H9 (cell line): ENCODE data around the gene BDH1. TPM values are rescaled to one million over a fixed set of nuclear protein-coding genes. Genes with fewer than 3 reads are reported as not detected.
A peak's percentile ranks its signal among the peaks of the same experiment; 100 is the strongest.

Experiments
- DNase-seq: peaks from one replicate; pipeline ENCODE4 v3.0.0-alpha.2; 2017
- H2AFZ ChIP-seq: one replicate; pipeline ENCODE4 v1.6.1; 2013; ENCODE audit warnings: mild to moderate bottlenecking, low read length, control low read depth, moderate library complexity
- H2AK5ac ChIP-seq: 2 replicates; pipeline ENCODE4 v1.6.1; 2013; ENCODE audit warnings: low read length, control low read depth, mixed read lengths; ENCODE audit not compliant: insufficient read length
- H2BK120ac ChIP-seq: one replicate; pipeline ENCODE4 v1.6.1; 2013; ENCODE audit warnings: low read depth, mild to moderate bottlenecking, low read length, control low read depth, inconsistent platforms; ENCODE audit not compliant: poor library complexity, severe bottlenecking
- H2BK12ac ChIP-seq: 2 replicates; pipeline ENCODE4 v1.6.1; 2013; ENCODE audit warnings: low read length, control low read depth, mixed read lengths, low read depth; ENCODE audit not compliant: insufficient read length
- H2BK15ac ChIP-seq: 2 replicates; pipeline ENCODE4 v1.6.1; 2013; ENCODE audit warnings: low read depth, low read length, control low read depth
- H2BK20ac ChIP-seq: one replicate; pipeline ENCODE4 v1.6.1; 2013; ENCODE audit warnings: low read depth, mild to moderate bottlenecking, low read length, control low read depth, inconsistent platforms; ENCODE audit not compliant: poor library complexity, severe bottlenecking
- H2BK5ac ChIP-seq: 2 replicates; pipeline ENCODE4 v1.6.1; 2013; ENCODE audit warnings: low read length, control low read depth, mixed read lengths; ENCODE audit not compliant: insufficient read length
- H3K14ac ChIP-seq: 2 replicates; pipeline ENCODE4 v1.6.1; 2013; ENCODE audit warnings: low read length, control low read depth; ENCODE audit not compliant: insufficient read depth
- H3K18ac ChIP-seq: 2 replicates; pipeline ENCODE4 v1.6.1; 2013; ENCODE audit warnings: low read depth, mild to moderate bottlenecking, mixed read lengths, low read length, control low read depth; ENCODE audit not compliant: insufficient read length
- H3K23ac ChIP-seq: 2 replicates; pipeline ENCODE4 v1.6.1; 2013; ENCODE audit warnings: low read length, control low read depth, mixed read lengths, low read depth; ENCODE audit not compliant: insufficient read length
- H3K23me2 ChIP-seq: 2 replicates; pipeline ENCODE4 v1.6.1; 2013; ENCODE audit warnings: low read depth, mild to moderate bottlenecking, mixed read lengths, low read length, control low read depth; ENCODE audit not compliant: insufficient read length, poor library complexity, severe bottlenecking
- H3K27ac ChIP-seq: 2 replicates; pipeline ENCODE4 v1.5.1; 2013; ENCODE audit warnings: low read length, control low read depth, mixed read lengths, low read depth; ENCODE audit not compliant: insufficient read length
- H3K27me3 ChIP-seq: 2 replicates; pipeline ENCODE4 v1.6.1; 2013; ENCODE audit warnings: low read length, control low read depth, inconsistent platforms; ENCODE audit not compliant: insufficient read depth
- H3K4ac ChIP-seq: 2 replicates; pipeline ENCODE4 v1.6.1; 2013; ENCODE audit warnings: low read depth, mild to moderate bottlenecking, control low read depth, inconsistent platforms, low read length, moderate library complexity
- H3K4me1 ChIP-seq: 2 replicates; pipeline ENCODE4 v1.6.1; 2013; ENCODE audit warnings: low read length, control low read depth, inconsistent platforms; ENCODE audit not compliant: insufficient read depth
- H3K4me2 ChIP-seq: 2 replicates; pipeline ENCODE4 v1.6.1; 2013; ENCODE audit warnings: low read length, control low read depth, mixed read lengths; ENCODE audit not compliant: insufficient read length, insufficient read depth
- H3K56ac ChIP-seq: 2 replicates; pipeline ENCODE4 v1.6.1; 2013; ENCODE audit warnings: low read depth, mild to moderate bottlenecking, mixed read lengths, low read length, control low read depth; ENCODE audit not compliant: insufficient read length
- H3K79me1 ChIP-seq: 2 replicates; pipeline ENCODE4 v1.6.1; 2013; ENCODE audit warnings: low read depth, mild to moderate bottlenecking, moderate library complexity, low read length, control low read depth, inconsistent platforms; ENCODE audit not compliant: insufficient read depth, poor library complexity, severe bottlenecking
- H3K79me2 ChIP-seq: 2 replicates; pipeline ENCODE4 v1.6.1; 2013; ENCODE audit warnings: low read length, control low read depth, inconsistent platforms; ENCODE audit not compliant: insufficient read depth
- H3K9ac ChIP-seq: 2 replicates; pipeline ENCODE4 v1.6.1; 2013; ENCODE audit warnings: low read length, control low read depth, mixed read lengths; ENCODE audit not compliant: insufficient read length; ENCODE audit errors: extremely low read depth
- H3K9me3 ChIP-seq: one replicate; pipeline ENCODE4 v1.6.1; 2013; ENCODE audit warnings: low read depth, low read length, inconsistent platforms; ENCODE audit not compliant: control insufficient read depth
- H3T11ph ChIP-seq: one replicate; pipeline ENCODE4 v1.6.1; 2013; ENCODE audit warnings: mild to moderate bottlenecking, low read length, control low read depth, inconsistent platforms
- H4K20me1 ChIP-seq: one replicate; pipeline ENCODE4 v1.6.1; 2013; ENCODE audit not compliant: control insufficient read depth, insufficient read length, insufficient read depth
- H4K5ac ChIP-seq: 2 replicates; pipeline ENCODE4 v1.6.1; 2013; ENCODE audit warnings: low read depth, mild to moderate bottlenecking, mixed read lengths, low read length, control low read depth; ENCODE audit not compliant: insufficient read length
- H4K8ac ChIP-seq: replicated peaks from 2 replicates; pipeline ENCODE4 v1.6.1; 2013; ENCODE audit warnings: low read length, control low read depth, mixed read lengths, low read depth; ENCODE audit not compliant: insufficient read length
- H4K91ac ChIP-seq: 2 replicates; pipeline ENCODE4 v1.6.1; 2013; ENCODE audit warnings: low read depth, mild to moderate bottlenecking, moderate library complexity, mixed read lengths, low read length, control low read depth; ENCODE audit not compliant: insufficient read length
- H3K27ac Mint-ChIP-seq, 3 experiments: 2 replicates in 2 of 3; 3 replicates in 1 of 3; pipeline ENCODE4 v1.8.0; 2020 to 2021; ENCODE audit warnings: mixed read lengths in 3 of 3, mild to moderate bottlenecking in 1 of 3, moderate library complexity in 1 of 3
- H3K27me3 Mint-ChIP-seq: 2 replicates; pipeline ENCODE4 v1.8.0; 2021; ENCODE audit warnings: low read depth, mild to moderate bottlenecking, moderate library complexity, mixed read lengths
- H3K36me3 Mint-ChIP-seq, 3 experiments: 2 replicates in 2 of 3; 3 replicates in 1 of 3; pipeline ENCODE4 v1.8.0; 2020 to 2021; ENCODE audit warnings: low read depth in 3 of 3, mixed read lengths in 3 of 3; ENCODE audit not compliant: insufficient read depth in 1 of 3
- H3K4me1 Mint-ChIP-seq, 2 experiments: 2 replicates each; pipeline ENCODE4 v1.8.0; 2020; ENCODE audit warnings: mixed read lengths in 2 of 2
- H3K4me3 Mint-ChIP-seq, 2 experiments: 2 replicates in 1 of 2; 3 replicates in 1 of 2; pipeline ENCODE4 v1.8.0; 2020 to 2021; ENCODE audit warnings: mild to moderate bottlenecking in 2 of 2, mixed read lengths in 2 of 2, moderate library complexity in 1 of 2
- H3K9me3 Mint-ChIP-seq, 2 experiments: 2 replicates in 1 of 2; 3 replicates in 1 of 2; pipeline ENCODE4 v1.8.0; 2020; ENCODE audit warnings: mild to moderate bottlenecking in 2 of 2, mixed read lengths in 2 of 2, moderate library complexity in 1 of 2
- WGBS: extraction: QIAGEN DNeasy Blood & Tissue Kit; methylation state at CpG from one replicate; pipeline ENCODE4 v1.1.7; 2013; ENCODE audit warnings: missing lambda C conversion rate, low lambda C conversion rate, mixed read lengths; ENCODE audit not compliant: insufficient read length; ENCODE audit errors: extremely low coverage; 5-methylcytosine and 5-hydroxymethylcytosine counted together
- total RNA-seq: library from RNA; stranded (reverse); gene quantifications from 2 replicates; pipeline ENCODE4 v1.2.1, GENCODE V29; 2021
- TF ChIP-seq, protein P1 (sequence below): fragments of 200-600 bp; sonication (generic); conservative IDR thresholded peaks from 3 replicates; pipeline ENCODE4 v1.8.0; 2021; ENCODE audit warnings: antibody characterized with exemption, mild to moderate bottlenecking

The BDH1 gene
- total RNA-seq, 1 experiment from 2014 or later = 23.8 TPM

DNA sequence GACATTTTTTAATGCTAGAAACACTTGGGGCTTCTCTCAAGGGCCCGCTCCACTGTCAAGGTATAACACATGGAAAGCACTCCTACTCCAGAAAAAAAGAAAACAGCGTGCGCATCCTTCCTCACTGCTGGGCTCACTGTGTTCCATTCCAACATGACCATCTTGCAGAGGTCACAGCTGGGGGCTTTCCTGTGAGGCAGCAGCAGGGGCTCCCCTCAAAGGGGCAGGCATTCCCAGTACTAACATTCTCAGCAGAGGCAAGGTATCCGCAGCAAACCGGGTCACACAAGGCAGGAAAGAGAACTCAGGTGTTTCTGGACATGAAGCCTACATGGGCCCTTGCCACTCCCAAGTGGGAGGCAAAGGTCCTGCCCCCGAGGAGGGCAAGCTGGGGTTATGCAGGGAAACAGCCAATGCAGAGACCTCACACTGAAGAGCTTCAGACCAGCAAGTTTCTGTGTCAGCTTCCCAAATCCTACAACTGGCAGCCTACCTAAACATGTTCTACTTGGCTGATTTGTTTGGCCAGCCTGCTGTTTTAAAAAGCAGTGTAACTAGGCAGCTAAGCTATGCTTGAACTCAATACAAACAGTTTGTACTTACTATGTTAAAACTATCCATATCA is 6.4 kb downstream of the BDH1 start:
- H3K4me1 Mint-ChIP-seq = peaks cover 45 to 52% of the 10 kb centered on the region in 2 experiments
- no peak overlapping the region for H3K4me2 ChIP-seq
- no peak overlapping the region for H4K5ac ChIP-seq
- TF ChIP-seq, protein P1, sequence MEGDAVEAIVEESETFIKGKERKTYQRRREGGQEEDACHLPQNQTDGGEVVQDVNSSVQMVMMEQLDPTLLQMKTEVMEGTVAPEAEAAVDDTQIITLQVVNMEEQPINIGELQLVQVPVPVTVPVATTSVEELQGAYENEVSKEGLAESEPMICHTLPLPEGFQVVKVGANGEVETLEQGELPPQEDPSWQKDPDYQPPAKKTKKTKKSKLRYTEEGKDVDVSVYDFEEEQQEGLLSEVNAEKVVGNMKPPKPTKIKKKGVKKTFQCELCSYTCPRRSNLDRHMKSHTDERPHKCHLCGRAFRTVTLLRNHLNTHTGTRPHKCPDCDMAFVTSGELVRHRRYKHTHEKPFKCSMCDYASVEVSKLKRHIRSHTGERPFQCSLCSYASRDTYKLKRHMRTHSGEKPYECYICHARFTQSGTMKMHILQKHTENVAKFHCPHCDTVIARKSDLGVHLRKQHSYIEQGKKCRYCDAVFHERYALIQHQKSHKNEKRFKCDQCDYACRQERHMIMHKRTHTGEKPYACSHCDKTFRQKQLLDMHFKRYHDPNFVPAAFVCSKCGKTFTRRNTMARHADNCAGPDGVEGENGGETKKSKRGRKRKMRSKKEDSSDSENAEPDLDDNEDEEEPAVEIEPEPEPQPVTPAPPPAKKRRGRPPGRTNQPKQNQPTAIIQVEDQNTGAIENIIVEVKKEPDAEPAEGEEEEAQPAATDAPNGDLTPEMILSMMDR = no peak
- no peak overlapping the region for H2AFZ ChIP-seq
- no peak overlapping the region for H2BK5ac ChIP-seq
- H3K4me3 Mint-ChIP-seq = peak overlapping the region in 1 of 2 experiments; percentile 48; a peak in 2 of 5 replicates
- H3K9me3 ChIP-seq = no peaks in the 10 kb centered on the region
- no peak overlapping the region for H2AK5ac ChIP-seq
- H3K9me3 Mint-ChIP-seq = no peaks in the 10 kb centered on the region
- DNase-seq = no peak
- H4K20me1 ChIP-seq = no peaks in the 10 kb centered on the region
- no peak overlapping the region for H3K23ac ChIP-seq
- no peak overlapping the region for H3K4ac ChIP-seq
- WGBS = no CpG with 5 or more reads among the region's 6 CpGs
- no peaks in the 10 kb centered on the region for H3K79me1 ChIP-seq
- no peak overlapping the region for H2BK12ac ChIP-seq
- H3T11ph ChIP-seq = no peak overlapping the region
- no peaks in the 10 kb centered on the region for H3K23me2 ChIP-seq
- peaks cover 5 to 13% (median 9%) of the 10 kb centered on the region in 3 experiments for H3K36me3 Mint-ChIP-seq
- no peaks in the 10 kb centered on the region for H3K79me2 ChIP-seq
- peak overlapping the region in 1 of 3 experiments; percentile 36; a peak in 1 of 7 replicates for H3K27ac Mint-ChIP-seq
- no peak overlapping the region for H3K27ac ChIP-seq
- no peak overlapping the region for H3K56ac ChIP-seq
- H3K14ac ChIP-seq = no peak overlapping the region; the same call in 1 of the 2 replicates
- H3K4me1 ChIP-seq = peaks cover 9% of the 10 kb centered on the region; the same call in 1 of the 2 replicates
- peaks cover 10% of the 10 kb centered on the region for H3K27me3 Mint-ChIP-seq
- no peak overlapping the region for H3K9ac ChIP-seq
- no peak overlapping the region for H2BK120ac ChIP-seq
- no peak overlapping the region for H3K18ac ChIP-seq
- H2BK15ac ChIP-seq = no peak overlapping the region
- H4K8ac ChIP-seq = no peak overlapping the region
- H2BK20ac ChIP-seq = no peak overlapping the region
- no peak overlapping the region for H4K91ac ChIP-seq
- H3K27me3 ChIP-seq = no peaks in the 10 kb centered on the region; the same call in 1 of the 2 replicates
